ENCODE data around the gene DAND5. TPM values are rescaled to one million over a fixed set of nuclear protein-coding genes. Genes with fewer than 3 reads are reported as not detected.

DAND5 gene
- total RNA-seq, 1 donor from 2014 or later: 0.07 TPM

- H3K4me2 ChIP-seq: no peak overlapping the region
- Mint-ChIP-seq H3K4me1 (peaks cover 8% of the 10 kb centered on the region), H3K4me3 (no peak overlapping the region), H3K36me3 (no peaks in the 10 kb centered on the region), H3K27ac (no peak overlapping the region), H3K27me3 (ENCODE audit: insufficient read depth, low read depth) (peaks cover 79% of the 10 kb centered on the region), H3K9me3 (peaks cover 2% of the 10 kb centered on the region)
- H3K27me3 ChIP-seq: peaks cover 100% of the 10 kb centered on the region
- H3K4me1 ChIP-seq: peaks cover 3% of the 10 kb centered on the region
- H3F3A ChIP-seq (ENCODE audit: low read depth): peaks cover under 1% of the 10 kb centered on the region
- H3K9ac ChIP-seq: no peak overlapping the region
- TF ChIP-seq EZH2 (IDR thresholded peaks at IDR 0.05) (no peak), EZH2phosphoT487 (IDR thresholded peaks at IDR 0.05) (no peak)
- H4K20me1 ChIP-seq (ENCODE audit: low read depth): peaks cover 68% of the 10 kb centered on the region
- no peak overlapping the region for H2AFZ ChIP-seq (replicated peaks)
- no peak overlapping the region for H3K4me3 ChIP-seq
- H3K79me2 ChIP-seq (ENCODE audit: low read depth): no peaks in the 10 kb centered on the region
- no peaks in the 10 kb centered on the region for H3K36me3 ChIP-seq
- no peak for DNase-seq (ENCODE audit: low spot score)
- H3K27ac ChIP-seq: no peak overlapping the region
- H3K9me3 ChIP-seq (ENCODE audit: low read depth): no peaks in the 10 kb centered on the region
These were observed 39.8 kb downstream of the DAND5 start for GRCh38 chr19:13008926-13009787.

GRCh38 chr19:13010038-13010991 lies 40.9 kb downstream of the DAND5 start:
- no peak overlapping the region for H2AFZ ChIP-seq (replicated peaks)
- DNase-seq (ENCODE audit: low spot score): no peak
- no peak overlapping the region for H3K9ac ChIP-seq
- H3K27me3 Mint-ChIP-seq (ENCODE audit: insufficient read depth, low read depth): peaks cover 80% of the 10 kb centered on the region
- H3K4me1 Mint-ChIP-seq: peaks cover 4% of the 10 kb centered on the region
- H3K4me1 ChIP-seq: peaks cover 3% of the 10 kb centered on the region
- no peaks in the 10 kb centered on the region for H3K9me3 ChIP-seq (ENCODE audit: low read depth)
- H4K20me1 ChIP-seq (ENCODE audit: low read depth): peaks cover 79% of the 10 kb centered on the region
- H3K36me3 Mint-ChIP-seq: no peaks in the 10 kb centered on the region
- H3K27ac ChIP-seq: no peak overlapping the region
- H3K4me2 ChIP-seq: peak overlapping the region; percentile 13
- H3K4me3 Mint-ChIP-seq: no peak overlapping the region
- peaks cover 100% of the 10 kb centered on the region for H3K27me3 ChIP-seq
- H3K27ac Mint-ChIP-seq: no peak overlapping the region
- H3K9me3 Mint-ChIP-seq: peaks cover 2% of the 10 kb centered on the region
- H3K79me2 ChIP-seq (ENCODE audit: low read depth): no peaks in the 10 kb centered on the region
- peak; percentile 98 for TF ChIP-seq EZH2 (IDR thresholded peaks at IDR 0.05)
- peak; percentile 97 for TF ChIP-seq EZH2phosphoT487 (IDR thresholded peaks at IDR 0.05)
- TF ChIP-seq, protein P1, sequence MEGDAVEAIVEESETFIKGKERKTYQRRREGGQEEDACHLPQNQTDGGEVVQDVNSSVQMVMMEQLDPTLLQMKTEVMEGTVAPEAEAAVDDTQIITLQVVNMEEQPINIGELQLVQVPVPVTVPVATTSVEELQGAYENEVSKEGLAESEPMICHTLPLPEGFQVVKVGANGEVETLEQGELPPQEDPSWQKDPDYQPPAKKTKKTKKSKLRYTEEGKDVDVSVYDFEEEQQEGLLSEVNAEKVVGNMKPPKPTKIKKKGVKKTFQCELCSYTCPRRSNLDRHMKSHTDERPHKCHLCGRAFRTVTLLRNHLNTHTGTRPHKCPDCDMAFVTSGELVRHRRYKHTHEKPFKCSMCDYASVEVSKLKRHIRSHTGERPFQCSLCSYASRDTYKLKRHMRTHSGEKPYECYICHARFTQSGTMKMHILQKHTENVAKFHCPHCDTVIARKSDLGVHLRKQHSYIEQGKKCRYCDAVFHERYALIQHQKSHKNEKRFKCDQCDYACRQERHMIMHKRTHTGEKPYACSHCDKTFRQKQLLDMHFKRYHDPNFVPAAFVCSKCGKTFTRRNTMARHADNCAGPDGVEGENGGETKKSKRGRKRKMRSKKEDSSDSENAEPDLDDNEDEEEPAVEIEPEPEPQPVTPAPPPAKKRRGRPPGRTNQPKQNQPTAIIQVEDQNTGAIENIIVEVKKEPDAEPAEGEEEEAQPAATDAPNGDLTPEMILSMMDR (IDR thresholded peaks at IDR 0.05): no peak
- H3K36me3 ChIP-seq: no peaks in the 10 kb centered on the region
- H3F3A ChIP-seq (ENCODE audit: low read depth): peaks cover 9% of the 10 kb centered on the region
- no peak overlapping the region for H3K4me3 ChIP-seq

GRCh38 chr19:13010992-13011652 lies 41.7 kb downstream of the DAND5 start:
- Histone ChIP-seq H3K27ac (no peak overlapping the region), H3K9me3 (ENCODE audit: low read depth) (no peaks in the 10 kb centered on the region), H2AFZ (replicated peaks) (no peak overlapping the region), H3K4me2 (no peak overlapping the region), H3K4me3 (no peak overlapping the region), H3K36me3 (no peaks in the 10 kb centered on the region), H4K20me1 (ENCODE audit: low read depth) (peaks cover 82% of the 10 kb centered on the region), H3K27me3 (peaks cover 100% of the 10 kb centered on the region), H3K4me1 (peaks cover 3% of the 10 kb centered on the region), H3F3A (ENCODE audit: low read depth) (peaks cover 13% of the 10 kb centered on the region), H3K79me2 (ENCODE audit: low read depth) (no peaks in the 10 kb centered on the region), H3K9ac (no peak overlapping the region)
- Mint-ChIP-seq H3K4me1 (peaks cover 4% of the 10 kb centered on the region), H3K4me3 (no peak overlapping the region), H3K27me3 (ENCODE audit: insufficient read depth, low read depth) (peaks cover 80% of the 10 kb centered on the region), H3K27ac (no peak overlapping the region), H3K9me3 (peaks cover 2% of the 10 kb centered on the region), H3K36me3 (no peaks in the 10 kb centered on the region)
- DNase-seq (ENCODE audit: low spot score): no peak
- TF ChIP-seq EZH2phosphoT487 (IDR thresholded peaks at IDR 0.05) (peak; percentile 62), EZH2 (IDR thresholded peaks at IDR 0.05) (peak; percentile 96)
- TF ChIP-seq, protein P1 (IDR thresholded peaks at IDR 0.05): no peak
